NCI-H510A treated with DMSO at 0.1 percent for 48 hours (cell line): Measurements from ENCODE around the gene FLYWCH2.
"Not testable (repeated sequence)": the region's sequence is repeated elsewhere in the genome, so short reads cannot be mapped to it uniquely, and the experiment has no call there.

ENCODE experiments used
- DNase-seq: peaks from one replicate; lab custom pipeline; 2025; lab: John Stamatoyannopoulos, UW

The FLYWCH2 gene

GRCh38 chr16:2912330-2913199 lies 29.6 kb downstream of the FLYWCH2 start:
- DNase-seq, result peak; percentile 13

- DNase-seq, result no peak
These were observed 30.6 kb downstream of the FLYWCH2 start for GRCh38 chr16:2913603-2914002.

DNA sequence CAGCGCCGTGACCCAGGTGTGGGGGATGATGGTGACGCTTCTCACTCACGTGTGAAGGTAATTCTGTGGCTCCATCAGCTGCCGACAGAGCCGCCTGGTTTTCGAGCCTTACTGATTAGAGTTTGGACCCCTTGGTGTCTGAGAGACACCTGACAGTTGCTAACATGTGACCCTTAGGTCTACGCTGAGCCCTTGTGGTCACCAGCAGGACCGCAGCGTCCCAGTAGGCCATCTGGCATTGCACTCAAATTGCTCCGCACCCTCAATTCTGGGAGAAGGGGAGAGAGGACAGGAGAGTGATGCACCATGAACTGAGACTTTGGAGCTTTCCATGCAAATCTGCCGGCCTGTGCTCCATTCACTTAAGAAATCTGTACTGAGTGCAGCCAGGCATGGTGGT lies 31.2 kb downstream of the FLYWCH2 start:
- no peak for DNase-seq

DNA sequence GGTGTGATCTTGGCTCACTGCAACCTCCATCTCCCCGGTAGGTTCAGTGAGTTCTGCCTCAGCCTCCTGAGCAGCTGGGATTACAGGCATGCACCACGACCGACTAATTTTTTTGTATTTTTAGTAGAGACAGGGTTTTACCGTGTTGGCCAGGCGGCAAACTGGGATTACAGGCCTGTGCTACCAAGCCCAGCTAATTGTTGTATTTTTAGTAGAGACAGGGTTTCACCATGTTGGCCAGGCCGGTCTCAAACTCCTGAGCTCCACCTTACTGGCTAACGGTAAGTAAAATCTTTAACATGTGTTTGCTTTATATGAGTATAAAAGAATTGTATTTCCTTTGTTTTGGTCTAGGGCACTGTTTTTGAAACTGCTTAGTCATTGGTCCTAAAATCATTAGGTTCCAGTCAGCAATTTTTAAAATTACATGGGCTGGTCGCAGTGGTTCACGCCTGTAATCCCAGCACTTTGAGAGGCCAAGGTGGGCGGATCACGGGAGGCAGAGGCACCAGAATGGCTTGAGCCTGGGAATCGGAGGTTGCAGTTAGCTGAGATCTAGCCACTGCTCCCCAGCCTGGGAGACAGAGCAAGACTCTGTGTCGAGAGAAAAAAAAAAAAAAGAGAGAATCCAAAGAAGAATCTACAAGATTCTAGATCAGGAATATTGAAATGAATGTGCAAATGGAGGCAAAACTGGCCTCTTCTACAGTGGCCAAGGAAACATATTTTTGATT lies 32.3 kb downstream of the FLYWCH2 start:
- no peak for DNase-seq

DNA sequence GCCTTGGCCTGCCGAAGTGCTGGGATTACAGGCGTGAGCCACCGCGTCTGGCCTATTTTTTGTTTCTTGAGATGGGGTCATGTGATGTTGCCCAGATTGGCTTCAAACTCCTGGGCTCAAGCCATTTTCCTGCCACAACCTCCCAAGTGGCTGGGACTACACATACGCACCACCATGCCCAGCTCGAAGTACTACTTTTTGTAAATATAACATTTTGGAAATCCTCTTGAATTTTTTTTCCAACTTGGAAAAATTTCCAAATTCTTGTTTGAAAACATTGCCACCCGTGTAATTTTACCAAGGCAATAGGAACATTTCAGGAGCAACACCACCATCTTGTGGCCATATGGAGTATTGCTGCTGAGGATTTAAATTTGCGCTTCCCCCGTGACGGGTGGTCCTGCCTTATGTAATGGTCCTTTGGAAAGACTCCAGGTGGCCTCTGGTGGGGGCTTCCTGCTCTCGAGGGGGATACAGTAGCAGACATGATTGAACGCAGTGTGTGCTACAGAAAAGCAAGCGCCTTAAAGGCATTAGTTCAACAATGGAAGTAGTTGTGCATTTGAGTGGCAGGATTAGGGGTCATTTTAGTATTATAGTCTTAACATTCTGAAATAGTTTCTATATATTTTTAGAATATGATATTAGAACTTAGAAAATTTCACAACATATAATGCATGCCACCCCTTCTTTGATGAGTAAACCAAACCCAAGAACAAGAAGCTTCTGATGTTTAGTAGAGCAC lies 36.7 kb downstream of the FLYWCH2 start:
- DNase-seq, result peak; percentile 30

GRCh38 chr16:2923481-2923880 lies 40.5 kb downstream of the FLYWCH2 start:
- no peak for DNase-seq

DNA sequence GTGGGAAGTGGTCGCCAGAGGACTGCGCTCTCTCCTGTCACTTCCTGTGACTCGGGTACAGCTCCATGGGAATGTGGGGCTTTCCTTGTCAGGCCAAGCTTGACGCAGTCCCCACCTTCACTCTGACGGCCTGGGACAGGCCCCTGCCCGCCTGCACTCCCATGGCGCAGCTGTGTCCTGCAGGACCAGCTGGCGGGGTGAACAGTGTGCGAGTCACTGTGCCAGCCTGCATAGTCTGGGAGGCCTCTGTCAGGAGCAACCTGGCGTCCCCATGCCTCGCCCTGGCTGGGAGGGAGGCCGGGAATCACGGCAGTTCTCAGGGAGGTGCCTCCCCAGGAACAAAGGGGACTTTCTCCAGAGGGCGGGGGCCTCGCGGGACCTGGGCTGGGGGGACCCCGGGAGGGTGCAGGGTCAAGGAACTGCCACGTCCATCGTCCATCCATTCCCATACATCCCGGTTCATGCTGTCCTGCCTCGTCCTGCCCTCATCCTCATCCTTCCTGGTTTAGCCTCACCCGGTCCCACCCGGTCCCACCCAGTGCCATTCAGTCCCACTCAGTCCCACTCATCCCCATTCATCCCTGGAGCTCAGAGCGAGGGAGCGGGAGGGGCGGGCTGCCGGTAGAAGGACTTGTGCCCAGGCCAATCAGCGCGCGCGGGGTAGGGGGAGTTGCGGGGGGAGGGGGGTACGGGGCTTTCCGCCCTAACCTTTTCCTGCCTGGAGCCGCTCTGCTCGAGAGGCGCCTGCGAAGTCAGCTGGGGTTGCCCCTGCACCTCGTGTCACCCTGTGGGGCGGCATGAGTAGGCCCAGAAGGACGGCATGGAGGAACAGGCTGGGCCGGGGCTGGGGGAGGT lies 42.1 kb downstream of the FLYWCH2 start:
- DNase-seq, result no peak

- DNase-seq, result no peak
These were observed 43.1 kb downstream of the FLYWCH2 start for GRCh38 chr16:2925951-2926649.

DNA sequence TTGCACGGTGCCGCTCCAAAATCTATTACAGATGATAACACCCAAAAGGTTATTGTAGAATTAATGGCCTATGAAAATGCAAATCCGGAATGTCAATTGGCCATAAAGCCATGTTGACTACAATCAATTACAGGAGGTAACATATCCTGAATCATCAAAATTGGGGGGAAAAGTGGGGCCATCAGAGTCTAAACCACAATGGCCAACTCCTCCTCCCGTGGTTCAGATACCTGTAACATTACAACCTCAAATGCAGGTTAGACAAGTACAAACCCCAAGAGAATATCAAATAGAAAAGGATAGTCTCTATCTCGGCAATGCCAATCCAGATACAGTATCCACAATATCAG lies 43.6 kb downstream of the FLYWCH2 start:
- DNase-seq, result no peak

GRCh38 chr16:2927010-2927646 lies 44.1 kb downstream of the FLYWCH2 start:
- DNase-seq, result peak; percentile 49

DNA sequence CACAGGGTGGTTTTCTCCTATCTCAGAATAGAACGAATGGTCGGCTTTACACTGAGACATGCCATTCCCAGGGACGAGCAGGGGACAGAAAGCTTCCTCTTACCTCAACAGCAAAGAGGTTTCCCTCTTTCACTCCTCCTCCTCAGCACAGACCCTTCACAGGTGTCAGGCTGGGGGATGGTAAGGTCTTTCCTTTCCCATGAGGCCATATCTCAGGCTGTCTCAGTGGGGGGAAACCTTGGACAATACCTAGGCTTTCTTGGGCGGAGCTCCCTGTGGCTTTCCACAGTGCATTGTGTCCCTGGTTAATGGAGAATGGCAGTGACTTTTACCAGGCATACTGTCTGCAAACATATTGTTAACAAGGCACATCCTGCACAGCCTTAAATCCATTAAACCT lies 45.1 kb downstream of the FLYWCH2 start:
- DNase-seq, result not testable (repeated sequence)

GRCh38 chr16:2928796-2929195 lies 45.8 kb downstream of the FLYWCH2 start:
- DNase-seq, result no peak

- no peak for DNase-seq
These were observed 46.7 kb downstream of the FLYWCH2 start for GRCh38 chr16:2929693-2930092.

DNA sequence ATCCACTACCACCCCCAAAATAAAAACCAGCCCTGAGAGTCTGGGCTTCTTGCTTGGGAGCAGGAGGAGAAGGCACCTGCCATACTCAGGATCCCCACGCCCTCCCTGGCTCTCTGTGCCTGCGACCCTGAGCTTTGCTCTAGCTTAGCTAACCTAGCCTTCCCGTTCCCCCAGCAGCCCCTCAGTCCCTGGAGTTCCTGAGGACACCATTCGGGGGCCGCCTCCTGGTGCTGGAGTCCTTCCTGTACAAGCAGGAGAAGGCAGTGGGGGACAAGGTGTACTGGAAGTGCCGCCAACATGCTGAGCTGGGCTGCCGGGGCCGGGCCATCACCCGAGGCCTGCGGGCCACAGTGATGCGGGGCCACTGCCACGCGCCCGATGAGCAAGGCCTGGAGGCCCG lies 47.2 kb downstream of the FLYWCH2 start:
- DNase-seq, result no peak

DNA sequence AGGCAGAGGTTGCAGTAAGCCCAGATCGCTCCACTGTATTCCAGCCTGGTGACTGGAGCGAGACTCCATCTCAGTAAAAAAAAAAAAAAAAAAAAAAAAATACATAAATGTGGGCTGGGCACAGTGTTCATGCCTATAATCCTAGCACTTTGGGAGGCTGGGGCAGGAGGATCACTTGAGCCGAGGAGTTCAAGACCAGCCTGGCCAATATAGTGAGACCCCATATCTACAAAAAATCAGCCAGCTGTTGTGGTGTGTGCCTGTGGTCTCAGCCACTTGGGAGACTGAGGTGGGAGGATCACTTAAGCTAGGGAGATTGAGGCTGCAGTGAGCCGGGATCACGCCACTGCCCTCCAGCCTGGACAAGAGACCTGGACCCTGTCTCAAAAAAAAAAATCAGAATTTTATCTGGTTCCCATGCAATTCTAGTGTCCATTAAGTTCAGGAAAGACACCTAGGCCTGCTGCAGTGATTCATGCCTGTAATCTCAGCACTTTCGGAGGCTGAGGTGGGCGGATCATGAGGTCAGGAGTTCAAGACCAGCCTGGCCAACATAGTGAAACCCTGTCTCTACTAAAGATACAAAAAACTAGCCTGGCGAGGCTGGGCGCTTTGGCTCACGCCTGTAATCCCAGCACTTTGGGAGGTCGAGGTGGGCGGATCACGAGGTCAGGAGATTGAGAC lies 48.4 kb downstream of the FLYWCH2 start:
- DNase-seq, result not testable (repeated sequence)

GRCh38 chr16:2933136-2933535 lies 50.1 kb downstream of the FLYWCH2 start:
- DNase-seq, result no peak

DNA sequence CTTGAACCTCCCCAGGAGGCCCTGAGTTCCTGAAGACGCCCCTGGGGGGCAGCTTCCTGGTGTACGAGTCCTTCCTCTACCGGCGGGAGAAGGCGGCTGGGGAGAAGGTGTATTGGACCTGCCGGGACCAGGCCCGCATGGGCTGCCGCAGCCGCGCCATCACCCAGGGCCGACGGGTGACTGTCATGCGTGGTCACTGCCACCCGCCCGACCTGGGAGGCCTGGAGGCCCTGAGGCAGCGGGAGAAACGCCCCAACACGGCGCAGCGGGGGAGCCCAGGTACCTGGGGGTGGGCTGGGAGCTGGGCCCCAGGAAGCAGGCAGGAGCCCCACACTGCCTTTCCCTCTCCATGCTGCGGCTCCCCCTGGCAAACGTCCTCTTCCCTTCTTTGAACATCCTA lies 50.7 kb downstream of the FLYWCH2 start:
- DNase-seq, result no peak

DNA sequence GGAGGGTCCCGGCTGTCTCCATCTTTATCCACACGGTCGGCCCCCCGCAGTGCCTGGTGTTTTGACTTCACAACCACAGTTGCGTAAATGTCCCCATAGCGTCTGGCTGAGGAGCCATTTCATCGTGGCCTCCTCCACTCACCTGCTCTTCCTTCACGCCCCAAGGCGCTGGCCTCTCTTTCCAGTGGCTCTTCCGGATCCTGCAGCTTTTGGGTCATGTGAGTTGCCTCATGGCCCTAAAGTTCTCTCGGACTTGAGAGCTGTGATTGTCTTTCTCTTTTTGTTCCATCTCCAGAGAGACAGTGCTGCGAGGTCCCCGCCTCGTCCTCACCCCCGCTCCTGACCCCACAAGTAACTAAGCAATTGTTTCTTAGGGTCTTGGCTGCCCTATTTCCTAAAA lies 51.4 kb downstream of the FLYWCH2 start:
- DNase-seq, result no peak

- no peak for DNase-seq
These were observed 53.5 kb downstream of the FLYWCH2 start for GRCh38 chr16:2936436-2937011.

GRCh38 chr16:2937170-2937569 lies 54.2 kb downstream of the FLYWCH2 start:
- no peak for DNase-seq
